GM11168 (cell line): ENCODE results near the gene RSL1D1.
"Not testable (repeated sequence)": the region's sequence is repeated elsewhere in the genome, so short reads cannot be mapped to it uniquely, and the experiment has no call there.

Experiments used
- in situ Hi-C: fragments of 300-500 bp; cut with MboI; formaldehyde crosslinking; loops from one replicate; pipeline ENCODE4 v1.12.0; 2022; ENCODE audit warnings: low sequenced_read_pairs; ENCODE audit not compliant: unreplicated experiment

The RSL1D1 gene

GRCh38 chr16:11800382-11800718 lies 51.0 kb downstream of the RSL1D1 start:
- in situ Hi-C loops: loop anchor here (25.0 kb wide), 1 partner anchor 263 kb away; a partner anchor contains a TSS

GRCh38 chr16:11799509-11800381 lies 51.6 kb downstream of the RSL1D1 start:
- in situ Hi-C loops: loop anchor here (25.0 kb wide), 1 partner anchor 262 kb away; a partner anchor contains a TSS

GRCh38 chr16:11799017-11799381 lies 52.3 kb downstream of the RSL1D1 start:
- in situ Hi-C loops: no loop called here

GRCh38 chr16:11797957-11798299 lies 53.4 kb downstream of the RSL1D1 start:
- in situ Hi-C loops: no loop called here

GRCh38 chr16:11797166-11797956 lies 54.0 kb downstream of the RSL1D1 start, which contains the start of gene ZC3H7A:
TSS of gene ZC3H7A (minus strand) at chr16:11797258. CDS start at chr16:11782354, 14,904 bp downstream.
- in situ Hi-C loops: no loop called here

- in situ Hi-C loops: no loop called here
These were observed 54.8 kb downstream of the RSL1D1 start for GRCh38 chr16:11796227-11797165.

- in situ Hi-C loops: no loop called here
These were observed 55.5 kb downstream of the RSL1D1 start for GRCh38 chr16:11795887-11796226.

- in situ Hi-C loops: no loop called here
These were observed 56.1 kb downstream of the RSL1D1 start for GRCh38 chr16:11794996-11795886.

- in situ Hi-C loops: no loop called here
These were observed 56.9 kb downstream of the RSL1D1 start for GRCh38 chr16:11794447-11794846.

GRCh38 chr16:11793840-11794239 lies 57.5 kb downstream of the RSL1D1 start:
- in situ Hi-C loops: no loop called here

- in situ Hi-C loops: no loop called here
These were observed 58.7 kb downstream of the RSL1D1 start for GRCh38 chr16:11792410-11793241.

- in situ Hi-C loops: no loop called here
These were observed 60.1 kb downstream of the RSL1D1 start for GRCh38 chr16:11791144-11791828.

GRCh38 chr16:11788914-11789313 lies 62.4 kb downstream of the RSL1D1 start:
- in situ Hi-C loops: no loop called here

- in situ Hi-C loops: not testable (repeated sequence)
These were observed 66.3 kb downstream of the RSL1D1 start for GRCh38 chr16:11784980-11785599.

- in situ Hi-C loops: not testable (repeated sequence)
These were observed 67.0 kb downstream of the RSL1D1 start for GRCh38 chr16:11784381-11784780.

- in situ Hi-C loops: no loop called here
These were observed 67.3 kb downstream of the RSL1D1 start for GRCh38 chr16:11784038-11784369.
